Immature natural killer cell (primary cell): Measurements from ENCODE around the gene ABCA3. TPM values are rescaled to one million over a fixed set of nuclear protein-coding genes. Genes with fewer than 3 reads are reported as not detected.
A peak's percentile ranks its signal among the peaks of the same experiment; 100 is the strongest.
"Not testable (repeated sequence)": the region's sequence is repeated elsewhere in the genome, so short reads cannot be mapped to it uniquely, and the experiment has no call there.

Experiments
- DNase-seq, 3 donors: peaks; one replicate each; pipeline ENCODE4 v3.0.0; 2022; ENCODE audit warnings: mixed read lengths in 1 of 3
- H3K27ac Mint-ChIP-seq, 6 donors: one replicate each; pipeline ENCODE4 v1.8.0; 2020; ENCODE audit warnings: mixed read lengths in 6 of 6, mild to moderate bottlenecking in 5 of 6, inconsistent platforms in 4 of 6, moderate library complexity in 3 of 6
- H3K27me3 Mint-ChIP-seq, 3 donors: one replicate each; pipeline ENCODE4 v1.8.0; 2020 to 2021; ENCODE audit warnings: low read depth in 3 of 3, mild to moderate bottlenecking in 3 of 3, mixed read lengths in 3 of 3, moderate library complexity in 3 of 3, inconsistent platforms in 1 of 3
- H3K36me3 Mint-ChIP-seq, 3 donors: one replicate each; pipeline ENCODE4 v1.8.0; 2020; ENCODE audit warnings: mixed read lengths in 3 of 3, inconsistent platforms in 2 of 3, mild to moderate bottlenecking in 2 of 3
- H3K4me1 Mint-ChIP-seq, 2 donors: one replicate each; pipeline ENCODE4 v1.8.0; 2020; ENCODE audit warnings: inconsistent platforms in 2 of 2, mild to moderate bottlenecking in 2 of 2, mixed read lengths in 2 of 2, moderate library complexity in 1 of 2
- H3K4me3 Mint-ChIP-seq, 5 donors: one replicate each; pipeline ENCODE4 v1.8.0; 2020; ENCODE audit warnings: mild to moderate bottlenecking in 5 of 5, mixed read lengths in 5 of 5, inconsistent platforms in 3 of 5, moderate library complexity in 3 of 5
- H3K9me3 Mint-ChIP-seq, 6 donors: one replicate each; pipeline ENCODE4 v1.8.0; 2020; ENCODE audit warnings: mild to moderate bottlenecking in 6 of 6, mixed read lengths in 6 of 6, inconsistent platforms in 4 of 6, moderate library complexity in 3 of 6
- polyA plus RNA-seq, 3 donors: library from polyadenylated mRNA; unstranded; fragments of 300-500 nt; fragmentation: Illumina TruSeq; gene quantifications; one replicate each; pipeline ENCODE4 v1.2.3, GENCODE V29; 2021

The ABCA3 gene
- polyA plus RNA-seq, 3 donors from 2014 or later = 2.4 to 7.6 (median 4.8) TPM

DNA sequence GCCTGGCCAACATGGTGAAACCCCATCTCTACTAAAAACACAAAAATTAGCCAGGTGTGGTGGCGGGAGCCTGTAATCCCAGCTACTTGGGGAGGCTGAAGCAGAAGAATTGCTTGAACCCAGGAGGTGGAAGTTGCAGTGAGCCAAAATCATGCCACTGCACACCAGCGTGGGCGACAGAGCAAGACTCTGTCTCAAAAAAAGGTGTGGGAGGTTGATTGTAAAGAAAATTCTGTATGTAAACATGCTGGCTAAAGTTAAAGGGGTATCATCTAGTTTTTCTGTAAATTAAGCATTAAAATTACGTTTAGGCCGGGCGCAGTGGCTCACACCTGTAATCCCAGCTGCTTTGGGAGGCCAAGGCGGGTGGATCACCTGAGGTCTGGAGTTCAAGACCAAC, 82.0 kb downstream of the ABCA3 start:
- Mint-ChIP-seq H3K36me3 (peaks cover 6 to 42% (median 19%) of the 10 kb centered on the region in 3 donors), H3K27ac (peak overlapping the region in 2 of 6 donors; percentile 27 to 45)
- not testable (repeated sequence) for H3K4me1 Mint-ChIP-seq, H3K4me3 Mint-ChIP-seq, H3K9me3 Mint-ChIP-seq, DNase-seq, H3K27me3 Mint-ChIP-seq

DNA sequence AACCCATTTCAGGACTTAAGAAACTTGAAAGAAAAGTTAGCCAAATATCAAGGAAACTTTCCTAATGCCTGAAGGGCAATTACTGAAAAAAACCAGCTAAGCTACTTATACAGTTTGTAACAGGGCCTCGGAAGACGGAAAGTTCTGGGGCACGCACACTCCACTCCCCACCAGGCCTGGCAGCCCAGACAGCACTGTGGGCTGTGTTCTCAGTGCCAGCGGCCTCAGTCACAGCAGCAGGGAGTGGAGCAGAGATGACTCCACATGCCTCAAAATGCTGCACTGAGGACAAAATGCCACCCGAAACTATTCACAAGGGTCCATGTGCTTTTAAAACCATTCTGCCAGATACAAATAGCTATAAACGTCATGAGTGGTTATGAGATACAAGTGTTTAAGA, 82.8 kb downstream of the ABCA3 start:
- no peaks in the 10 kb centered on the region for H3K4me1 Mint-ChIP-seq
- H3K4me3 Mint-ChIP-seq = no peak overlapping the region
- peaks cover 0 to 7% (median 5%) of the 10 kb centered on the region in 3 donors for H3K27me3 Mint-ChIP-seq
- H3K9me3 Mint-ChIP-seq = no peaks in the 10 kb centered on the region
- H3K36me3 Mint-ChIP-seq = peaks cover 6 to 47% (median 24%) of the 10 kb centered on the region in 3 donors
- DNase-seq = no peak
- no peak overlapping the region for H3K27ac Mint-ChIP-seq

DNA sequence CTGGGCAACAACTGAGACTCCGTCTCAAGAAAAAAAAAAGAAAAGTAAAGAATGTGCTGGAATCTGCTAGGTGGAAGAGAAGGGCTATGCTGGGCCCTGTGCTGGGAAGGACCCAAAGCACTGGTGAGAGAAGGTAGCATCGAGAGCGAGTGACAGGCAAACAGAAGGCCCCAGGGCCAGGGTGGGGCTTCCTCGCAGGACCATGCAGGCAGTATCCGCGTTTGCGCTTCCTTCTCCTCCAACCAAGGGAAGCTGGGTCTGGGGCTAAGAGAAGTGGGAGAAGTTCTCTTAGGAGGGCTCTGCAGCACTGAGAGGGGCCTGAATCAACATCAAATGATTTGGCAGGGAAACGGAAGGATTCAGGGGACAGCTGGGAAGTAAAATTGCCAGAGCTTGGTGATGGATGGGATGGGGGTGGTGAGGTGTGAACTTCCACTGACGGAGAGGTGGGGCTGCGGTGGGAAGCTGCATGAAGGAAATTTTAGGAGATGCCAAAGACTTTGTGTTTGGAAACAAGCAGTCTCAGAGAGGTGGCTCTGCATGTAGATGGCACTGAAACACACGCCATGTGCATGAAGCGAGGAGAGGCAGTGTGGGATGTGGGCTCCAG, 83.9 kb downstream of the ABCA3 start:
- no peaks in the 10 kb centered on the region for H3K9me3 Mint-ChIP-seq
- peak overlapping the region in 2 of 6 donors; percentile 49 to 71 for H3K27ac Mint-ChIP-seq
- H3K27me3 Mint-ChIP-seq = peaks cover 0 to 5% (median 4%) of the 10 kb centered on the region in 3 donors
- peaks cover 6 to 37% (median 24%) of the 10 kb centered on the region in 3 donors for H3K36me3 Mint-ChIP-seq
- H3K4me3 Mint-ChIP-seq = peak overlapping the region in 1 of 5 donors; percentile 46
- no peaks in the 10 kb centered on the region for H3K4me1 Mint-ChIP-seq
- no peak for DNase-seq

DNA sequence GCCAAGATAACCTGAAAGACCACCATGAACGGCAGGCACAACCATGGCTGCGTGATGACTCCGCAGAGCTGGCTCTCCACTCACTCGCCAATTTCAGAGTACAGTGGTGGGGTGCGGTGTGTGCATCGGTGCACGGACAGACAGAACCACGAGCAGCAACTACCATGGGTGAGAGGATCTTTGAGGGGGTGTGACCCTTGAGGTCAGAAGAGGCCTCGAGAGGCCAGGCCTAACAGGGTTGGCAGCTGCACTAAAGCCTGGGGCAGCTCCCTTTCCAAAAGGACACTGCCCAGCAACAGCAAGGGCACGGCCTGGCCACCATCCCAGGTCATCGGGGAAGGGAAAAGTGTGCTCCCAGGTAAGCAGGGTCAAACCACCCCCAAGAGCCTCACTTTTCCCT, 87.2 kb downstream of the ABCA3 start:
- peaks cover 8 to 9% of the 10 kb centered on the region in 2 donors for H3K4me1 Mint-ChIP-seq
- DNase-seq = no peak
- peak overlapping the region in 4 of 6 donors; percentile 35 to 81 (median 60) for H3K27ac Mint-ChIP-seq
- no peaks in the 10 kb centered on the region for H3K9me3 Mint-ChIP-seq
- H3K27me3 Mint-ChIP-seq = peaks cover 0 to 8% (median 4%) of the 10 kb centered on the region in 3 donors
- H3K36me3 Mint-ChIP-seq = peaks cover 6 to 29% (median 17%) of the 10 kb centered on the region in 3 donors
- H3K4me3 Mint-ChIP-seq = peak overlapping the region in 1 of 5 donors; percentile 47

DNA sequence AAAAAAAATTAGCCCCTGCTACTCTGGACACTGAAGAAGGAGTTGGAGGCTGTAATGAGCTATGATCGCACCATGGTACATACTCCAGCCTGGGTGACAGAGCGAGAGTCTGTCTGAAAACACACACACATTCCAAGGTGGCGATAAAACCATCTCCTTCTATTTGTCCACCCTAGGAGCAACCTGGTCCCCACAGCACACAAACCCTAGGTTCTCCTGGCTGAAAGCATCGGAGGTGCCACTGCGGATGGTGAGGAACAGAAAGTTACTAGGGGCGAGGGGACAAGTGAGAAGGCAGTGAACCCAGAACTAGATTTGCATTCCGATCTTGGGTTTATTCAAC, 87.8 kb downstream of the ABCA3 start:
- H3K4me3 Mint-ChIP-seq = peak overlapping the region in 4 of 5 donors; percentile 33 to 67 (median 50)
- peaks cover 6 to 26% (median 16%) of the 10 kb centered on the region in 3 donors for H3K36me3 Mint-ChIP-seq
- DNase-seq = no peak

DNA sequence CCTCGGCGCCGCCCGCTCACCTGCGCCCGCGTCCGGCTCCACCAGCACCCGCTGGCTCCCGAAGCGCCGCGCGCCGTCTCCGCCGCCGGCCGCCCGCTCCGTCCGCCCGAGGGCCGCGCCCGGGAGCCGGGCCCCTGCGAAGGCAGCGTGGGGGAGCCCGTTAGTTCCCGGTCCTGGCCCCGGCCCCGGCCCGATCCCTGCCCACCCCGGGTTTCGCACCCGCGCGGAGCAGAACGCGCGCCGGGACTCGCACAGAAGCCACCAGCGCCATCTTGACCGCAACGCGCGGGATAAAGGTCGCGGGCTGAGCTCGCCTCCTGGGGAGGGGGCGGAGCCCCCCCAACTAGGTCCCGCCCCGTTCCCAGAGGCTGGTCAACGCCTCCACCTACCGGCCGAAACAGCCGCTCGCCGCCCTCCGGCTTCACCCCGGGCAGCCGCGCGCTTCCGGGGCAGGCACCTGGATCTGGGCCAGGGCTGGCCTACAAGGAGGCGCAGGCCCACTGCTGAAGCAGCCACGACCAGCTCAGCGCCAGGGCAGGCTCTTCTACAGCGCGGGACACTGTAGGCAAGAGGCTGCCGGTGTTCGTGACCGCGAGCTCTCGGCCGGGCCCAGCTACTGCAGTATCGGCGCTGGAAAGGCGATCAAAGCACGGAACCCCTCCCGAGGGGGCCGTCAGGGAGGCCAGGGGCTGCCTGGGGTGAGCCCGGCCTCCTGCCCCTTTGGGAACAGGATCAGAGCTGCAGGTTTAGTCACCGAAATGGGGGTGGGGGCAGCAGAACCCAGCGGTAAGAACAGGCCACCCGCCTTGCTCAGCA, 89.0 kb downstream of the ABCA3 start, which contains the start of gene ECI1:
ECI1 (minus strand) TSS at position 292 of the 816 bp plus-strand sequence; CDS start at position 271, 21 bp downstream.
- Mint-ChIP-seq H3K27me3 (peaks cover 0 to 8% (median 4%) of the 10 kb centered on the region in 3 donors), H3K27ac (peak within 1 kb of the TSS; percentile 76 to 90 (median 87)), H3K9me3 (no peaks in the 10 kb centered on the region), H3K4me1 (peaks cover 8 to 9% of the 10 kb centered on the region in 2 donors), H3K4me3 (peak within 1 kb of the TSS; percentile 86 to 90 (median 88)), H3K36me3 (peaks cover 1 to 16% (median 11%) of the 10 kb centered on the region in 3 donors)
- DNase-seq = peak; percentile 87 to 89 (median 87)

More for the DNA sequence above, 87.8 kb downstream of the ABCA3 start:
- peak overlapping the region; percentile 35 to 81 (median 54) for H3K27ac Mint-ChIP-seq
- no peaks in the 10 kb centered on the region for H3K9me3 Mint-ChIP-seq
- H3K27me3 Mint-ChIP-seq = peaks cover 0 to 8% (median 4%) of the 10 kb centered on the region in 3 donors
- peaks cover 8 to 9% of the 10 kb centered on the region in 2 donors for H3K4me1 Mint-ChIP-seq

DNA sequence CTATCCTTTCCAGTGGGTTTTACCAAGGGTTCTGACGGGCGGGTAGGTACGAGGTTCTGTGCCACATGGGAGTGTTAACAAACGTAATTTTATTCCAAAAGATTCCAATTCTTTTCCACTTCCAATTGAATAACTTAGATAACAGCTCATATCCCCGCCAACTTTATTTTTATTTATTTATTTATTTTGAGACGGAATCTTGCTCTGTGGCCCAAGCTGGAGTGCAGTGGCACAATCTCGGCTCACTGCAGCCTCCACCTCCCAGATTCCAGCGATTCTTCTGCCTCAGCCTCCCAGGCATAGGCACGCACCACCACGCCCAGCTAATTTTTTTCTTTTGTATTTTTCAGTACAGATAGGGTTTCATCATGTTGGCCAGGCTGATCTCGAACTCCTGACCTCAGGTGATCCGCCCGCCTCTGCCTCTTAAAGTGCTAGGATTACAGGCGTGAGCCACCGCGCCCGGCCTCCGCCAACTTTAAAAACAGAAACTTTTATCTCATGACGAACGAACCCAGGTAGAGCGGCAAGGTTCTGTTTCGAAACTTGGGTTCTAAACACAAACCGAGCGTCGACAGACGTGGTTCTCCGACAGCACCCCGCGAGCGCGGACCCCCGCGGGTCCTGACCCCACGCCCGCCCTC, 89.8 kb downstream of the ABCA3 start:
- peaks cover 8 to 9% of the 10 kb centered on the region in 2 donors for H3K4me1 Mint-ChIP-seq
- peak overlapping the region; percentile 86 to 90 (median 88) for H3K4me3 Mint-ChIP-seq
- H3K27me3 Mint-ChIP-seq = peaks cover 0 to 6% (median 4%) of the 10 kb centered on the region in 3 donors
- no peak for DNase-seq
- H3K36me3 Mint-ChIP-seq = peaks cover 0 to 13% (median 10%) of the 10 kb centered on the region in 3 donors
- H3K27ac Mint-ChIP-seq = peak overlapping the region; percentile 76 to 90 (median 87)
- no peaks in the 10 kb centered on the region for H3K9me3 Mint-ChIP-seq

DNA sequence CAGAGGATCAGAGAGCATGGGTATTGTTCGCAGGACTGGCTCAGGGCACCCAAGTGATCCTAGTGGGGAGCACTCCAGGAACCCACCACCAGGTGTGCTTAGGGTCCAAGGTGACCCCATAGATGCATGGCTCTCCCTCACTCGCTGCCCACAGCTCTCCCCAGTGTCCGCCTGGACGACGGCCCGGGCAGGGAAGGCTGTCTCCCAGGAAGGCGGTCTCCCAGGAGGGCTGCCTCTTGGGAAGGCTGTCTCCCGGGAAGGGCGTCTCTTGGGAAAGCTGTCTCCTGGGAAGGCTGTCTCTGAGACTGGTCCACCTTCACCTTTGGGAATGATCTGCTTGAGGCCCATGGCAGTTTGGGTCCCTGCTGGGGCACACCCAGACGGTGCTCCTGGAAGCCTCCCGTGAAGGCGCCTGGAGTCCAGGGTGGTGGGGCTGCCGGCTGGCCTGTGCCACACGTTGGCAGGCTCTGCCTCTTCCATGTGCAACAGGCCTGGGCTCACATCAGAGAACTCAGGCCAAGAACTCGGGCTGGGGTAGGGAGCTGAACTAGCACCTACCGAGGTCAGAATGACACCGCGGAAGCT, 94.1 kb downstream of the ABCA3 start:
- no peaks in the 10 kb centered on the region for H3K9me3 Mint-ChIP-seq
- DNase-seq = no peak
- peaks cover 0 to 5% (median 0%) of the 10 kb centered on the region in 3 donors for H3K27me3 Mint-ChIP-seq
- no peak overlapping the region for H3K4me3 Mint-ChIP-seq
- no peak overlapping the region for H3K27ac Mint-ChIP-seq
- H3K4me1 Mint-ChIP-seq = peaks cover 8 to 9% of the 10 kb centered on the region in 2 donors
- H3K36me3 Mint-ChIP-seq = peaks cover 0 to 4% (median 4%) of the 10 kb centered on the region in 3 donors

DNA sequence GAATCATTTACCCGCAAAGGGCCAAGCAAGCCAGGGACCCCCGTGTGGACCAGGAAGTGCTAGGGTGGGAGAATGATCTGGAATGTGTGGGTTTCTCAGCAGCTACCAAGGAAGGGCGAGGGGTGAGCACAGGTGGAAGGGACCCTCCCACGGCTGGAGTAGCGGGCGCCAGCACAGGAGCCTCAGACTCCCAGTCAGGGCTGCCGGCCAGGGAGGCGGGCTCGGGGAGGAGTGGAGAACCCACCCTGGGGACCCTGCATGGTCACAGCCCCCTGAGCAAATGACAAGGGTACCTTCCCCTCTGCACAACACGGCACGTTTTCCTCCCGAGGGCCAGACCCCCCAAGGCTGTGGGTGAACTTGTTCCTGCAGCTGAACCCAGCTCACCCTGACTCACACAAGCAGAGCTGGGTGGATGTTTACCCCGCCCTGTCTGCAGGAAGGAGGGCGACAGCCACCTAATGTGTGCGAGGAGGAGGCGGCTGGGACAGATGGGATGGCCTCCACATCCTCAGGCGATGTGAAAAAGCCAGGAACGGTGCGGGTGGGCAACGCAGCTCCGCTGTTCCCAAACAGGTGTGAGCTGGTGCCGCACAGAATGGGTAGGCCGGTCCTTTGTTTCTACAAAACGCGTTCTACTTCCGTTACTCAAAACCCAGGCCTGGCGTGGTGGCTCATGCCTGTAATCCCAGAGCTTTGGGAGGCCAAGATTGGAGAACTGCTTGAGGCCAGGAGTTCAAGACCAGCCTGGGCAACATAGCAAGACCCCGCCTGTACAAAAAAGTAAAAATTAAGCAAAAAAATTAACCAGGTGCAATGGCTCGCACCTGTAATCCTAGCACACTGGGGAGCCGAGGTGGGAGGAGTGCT, 95.4 kb downstream of the ABCA3 start:
- Mint-ChIP-seq H3K36me3 (peaks cover 0 to 4% (median 4%) of the 10 kb centered on the region in 3 donors), H3K9me3 (no peaks in the 10 kb centered on the region), H3K27ac (no peak overlapping the region), H3K27me3 (peaks cover 0 to 2% (median 0%) of the 10 kb centered on the region in 3 donors), H3K4me3 (no peak overlapping the region), H3K4me1 (peaks cover 0 to under 1% of the 10 kb centered on the region in 2 donors)
- DNase-seq = no peak

DNA sequence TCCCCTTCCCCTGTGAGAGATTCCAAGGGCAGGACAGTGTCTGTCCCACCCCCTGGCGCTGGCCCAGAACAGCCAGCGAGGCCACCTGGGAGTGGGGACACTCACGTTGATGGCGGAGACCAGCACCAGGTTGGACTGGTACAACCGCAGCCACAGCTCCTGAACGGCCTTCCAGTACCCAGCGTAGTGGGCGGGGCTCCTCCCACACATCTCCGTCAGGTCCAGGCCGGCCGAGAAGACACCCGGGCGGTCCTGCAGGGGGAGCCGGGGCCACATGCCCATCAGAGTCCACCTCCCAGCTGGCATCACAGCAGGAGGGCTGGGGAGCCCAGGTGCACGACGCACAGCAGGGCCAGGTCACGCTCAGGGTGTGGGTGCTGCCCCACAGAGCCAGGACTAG, 96.2 kb downstream of the ABCA3 start:
- Mint-ChIP-seq H3K36me3 (peaks cover 0 to 4% (median 4%) of the 10 kb centered on the region in 3 donors), H3K27ac (no peak overlapping the region), H3K4me1 (no peaks in the 10 kb centered on the region), H3K4me3 (no peak overlapping the region), H3K27me3 (peaks cover 0 to 2% (median 0%) of the 10 kb centered on the region in 3 donors), H3K9me3 (peaks cover 0 to 2% (median 0%) of the 10 kb centered on the region in 6 donors)
- DNase-seq = no peak

DNA sequence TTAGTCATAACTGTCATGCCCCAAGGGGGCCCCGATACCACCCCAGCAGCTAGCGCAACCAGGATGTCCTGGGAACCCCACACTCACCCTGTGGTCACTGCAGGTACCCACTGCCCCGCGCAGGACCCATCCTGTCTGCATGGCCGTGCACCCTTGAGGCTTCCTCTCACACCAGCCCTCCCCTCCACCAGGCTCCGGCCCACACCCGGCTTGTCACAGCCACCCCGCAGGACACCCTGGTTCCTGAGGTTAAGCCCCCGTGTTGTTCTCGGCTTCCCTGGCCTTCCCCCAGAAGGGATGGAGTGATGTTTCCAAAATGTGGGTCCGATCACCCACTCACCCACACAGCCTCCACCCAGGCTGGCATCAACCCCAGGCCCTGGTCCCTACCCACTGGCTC, 96.7 kb downstream of the ABCA3 start:
- H3K36me3 Mint-ChIP-seq = peaks cover 0 to 4% (median 4%) of the 10 kb centered on the region in 3 donors
- H3K9me3 Mint-ChIP-seq = peaks cover 0 to 2% (median 0%) of the 10 kb centered on the region in 6 donors
- H3K27ac Mint-ChIP-seq = no peak overlapping the region
- H3K4me1 Mint-ChIP-seq = no peaks in the 10 kb centered on the region
- peaks cover 0 to 2% (median 0%) of the 10 kb centered on the region in 3 donors for H3K27me3 Mint-ChIP-seq
- no peak overlapping the region for H3K4me3 Mint-ChIP-seq
- DNase-seq = no peak

DNA sequence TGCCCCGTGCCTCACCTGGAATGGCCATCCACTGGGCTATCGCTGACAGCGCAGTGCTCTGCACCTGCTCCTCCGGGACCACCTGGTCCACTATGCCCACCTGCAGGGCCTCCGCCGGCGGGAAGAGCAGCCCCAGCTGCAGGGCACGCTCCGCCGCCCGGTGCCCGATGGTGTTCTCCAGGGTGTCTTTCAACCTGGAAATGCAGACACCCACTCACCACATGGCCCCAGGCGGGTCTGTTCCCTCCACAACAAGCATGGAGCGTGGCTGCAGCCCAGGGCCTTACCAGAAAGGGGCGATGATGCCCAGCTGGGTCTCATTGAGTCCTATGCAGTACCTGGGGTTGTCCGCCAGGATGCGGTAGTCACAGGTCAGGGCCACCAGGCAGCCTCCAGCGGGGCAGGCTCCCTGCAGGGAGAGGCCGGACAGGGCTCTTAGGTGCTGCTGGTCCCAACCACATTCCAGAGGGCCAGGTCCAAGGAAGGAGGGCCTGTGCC, 97.4 kb downstream of the ABCA3 start:
- Mint-ChIP-seq H3K9me3 (peaks cover 0 to 2% (median 0%) of the 10 kb centered on the region in 6 donors), H3K4me1 (no peaks in the 10 kb centered on the region), H3K27ac (no peak overlapping the region), H3K36me3 (peaks cover 0 to 4% (median 4%) of the 10 kb centered on the region in 3 donors), H3K27me3 (peaks cover 0 to 2% (median 0%) of the 10 kb centered on the region in 3 donors), H3K4me3 (no peak overlapping the region)
- DNase-seq = no peak
